T-helper 9 cell (primary cell): ENCODE data around the gene BLOC1S3.

ENCODE experiments used
- DNase-seq: peaks from one replicate; pipeline ENCODE4 v3.0.0-alpha.2; 2020

The BLOC1S3 gene

GRCh38 chr19:45162608-45163143 lies 15.9 kb upstream of the BLOC1S3 start:
- DNase-seq, result no peak

GRCh38 chr19:45163156-45163555 lies 15.4 kb upstream of the BLOC1S3 start:
- DNase-seq, result no peak

GRCh38 chr19:45163751-45164460 lies 14.7 kb upstream of the BLOC1S3 start:
- no peak for DNase-seq

- peak; percentile 44 for DNase-seq
Observed at GRCh38 chr19:45164577-45165335, 13.8 kb upstream of the BLOC1S3 start.

GRCh38 chr19:45166723-45167252 lies 11.8 kb upstream of the BLOC1S3 start:
- DNase-seq, result no peak

GRCh38 chr19:45168767-45169351 lies 9.7 kb upstream of the BLOC1S3 start:
- DNase-seq, result no peak

GRCh38 chr19:45169602-45170001 lies 9.0 kb upstream of the BLOC1S3 start:
- DNase-seq, result no peak

- no peak for DNase-seq
Observed at GRCh38 chr19:45170146-45171106, 8.2 kb upstream of the BLOC1S3 start.

- DNase-seq, result peak; percentile 29
Observed at GRCh38 chr19:45171211-45171623, 7.4 kb upstream of the BLOC1S3 start.

- DNase-seq, result no peak
Observed at GRCh38 chr19:45172173-45172572, 6.4 kb upstream of the BLOC1S3 start.

GRCh38 chr19:45172611-45173208 lies 5.9 kb upstream of the BLOC1S3 start:
- DNase-seq, result no peak

- DNase-seq, result no peak
Observed at GRCh38 chr19:45173816-45174215, 4.8 kb upstream of the BLOC1S3 start.

- DNase-seq, result no peak
Observed at GRCh38 chr19:45175515-45176345, 2.9 kb upstream of the BLOC1S3 start.

- DNase-seq, result no peak
Observed at GRCh38 chr19:45177817-45178261, 745 bp upstream of the BLOC1S3 start, which contains the start of gene TRAPPC6A. TSS of gene TRAPPC6A (minus strand) at chr19:45178237. CDS start at chr19:45178218, 19 bp downstream.

GRCh38 chr19:45179072-45179891 lies 698 bp downstream of the BLOC1S3 start:
- peak; percentile 21 for DNase-seq

GRCh38 chr19:45179892-45180370 lies 1.3 kb downstream of the BLOC1S3 start:
- DNase-seq, result no peak

- no peak for DNase-seq
Observed at GRCh38 chr19:45180936-45181335, 2.4 kb downstream of the BLOC1S3 start.

- DNase-seq, result no peak
Observed at GRCh38 chr19:45182758-45183157, 4.2 kb downstream of the BLOC1S3 start.

- no peak for DNase-seq
Observed at GRCh38 chr19:45184115-45184514, 5.5 kb downstream of the BLOC1S3 start.
